Testis (tissue), 3 donors: ENCODE measurements around the gene SNTB2. TPM values are rescaled to one million over a fixed set of nuclear protein-coding genes. Genes with fewer than 3 reads are reported as not detected.

ENCODE experiments used
- DNase-seq: peaks from one replicate; pipeline ENCODE4 v3.0.0-alpha.2; 2019
- H3K27ac ChIP-seq, 2 donors: fragments of 200-600 bp; sonication (generic); one replicate each; pipeline ENCODE4 v1.5.1; 2019
- H3K27me3 ChIP-seq: fragments of 200-600 bp; sonication (generic); one replicate; pipeline ENCODE4 v1.5.1; 2019
- H3K36me3 ChIP-seq: fragments of 200-600 bp; sonication (generic); one replicate; pipeline ENCODE4 v1.5.1; 2017; ENCODE audit warnings: low read depth; ENCODE audit errors: missing control alignments
- H3K4me1 ChIP-seq: fragments of 200-600 bp; sonication (generic); one replicate; pipeline ENCODE4 v1.5.1; 2019
- H3K4me3 ChIP-seq, 2 donors: fragments of 200-600 bp; sonication (generic); one replicate each; pipeline ENCODE4 v1.5.1; 2017 to 2019
- H3K9me3 ChIP-seq: fragments of 200-600 bp; sonication (generic); one replicate; pipeline ENCODE4 v1.5.1; 2017
- POLR2A ChIP-seq: fragments of 450-650 bp; IDR thresholded peaks from one replicate; pipeline ENCODE4 v1.6.1; 2017; ENCODE audit warnings: antibody characterized with exemption, mild to moderate bottlenecking, moderate library complexity
- WGBS, 2 donors: methylation state at CpG; one replicate each; pipeline ENCODE4 v1.1.5; 2018; 5-methylcytosine and 5-hydroxymethylcytosine counted together
- intact Hi-C: fragments of 100-400 bp; cut with DNase I; formaldehyde crosslinking; loops from one replicate; pipeline ENCODE4 v1.15.1; 2023; ENCODE audit warnings: low total_unique reads
- polyA plus RNA-seq: library from polyadenylated mRNA; stranded (reverse); fragments of 350-450 nt; fragmentation: Illumina TruSeq; extraction: RNeasy Lipid Tissue Mini Kit (QIAGEN cat#74804); gene quantifications from one replicate; pipeline ENCODE4 v1.2.3, GENCODE V29; 2014; ENCODE audit warnings: low read depth, low replicate concordance; ENCODE audit not compliant: insufficient read depth
- total RNA-seq, 2 donors: library from RNA; depleted of rRNA; stranded (reverse); fragments of >200 nt; gene quantifications; one replicate each; pipeline ENCODE4 v1.2.3, GENCODE V29; 2016
- TF ChIP-seq, protein P1 (sequence below), 3 experiments: fragments of 450-650 bp in 2 of 3; fragments of 200-600 bp in 1 of 3; sonication (generic) in 1 of 3; IDR thresholded peaks; one replicate each; pipeline ENCODE4 v1.5.1; 2016 to 2019; ENCODE audit warnings: antibody characterized with exemption in 3 of 3, mild to moderate bottlenecking in 2 of 3, moderate library complexity in 1 of 3

The SNTB2 gene
- total and polyA plus RNA-seq, 3 donors from 2014 or later = 29.2 to 39.3 (median 35.1) TPM

GRCh38 chr16:69219279-69219678 is 32.3 kb downstream of the SNTB2 start:
- intact Hi-C loops = no loop called here
- Histone ChIP-seq H3K9me3 (no peaks in the 10 kb centered on the region), H3K4me1 (peaks cover 4% of the 10 kb centered on the region), H3K36me3 (no peaks in the 10 kb centered on the region), H3K4me3 (no peak overlapping the region), H3K27ac (no peak overlapping the region), H3K27me3 (no peaks in the 10 kb centered on the region)
- TF ChIP-seq, protein P1, sequence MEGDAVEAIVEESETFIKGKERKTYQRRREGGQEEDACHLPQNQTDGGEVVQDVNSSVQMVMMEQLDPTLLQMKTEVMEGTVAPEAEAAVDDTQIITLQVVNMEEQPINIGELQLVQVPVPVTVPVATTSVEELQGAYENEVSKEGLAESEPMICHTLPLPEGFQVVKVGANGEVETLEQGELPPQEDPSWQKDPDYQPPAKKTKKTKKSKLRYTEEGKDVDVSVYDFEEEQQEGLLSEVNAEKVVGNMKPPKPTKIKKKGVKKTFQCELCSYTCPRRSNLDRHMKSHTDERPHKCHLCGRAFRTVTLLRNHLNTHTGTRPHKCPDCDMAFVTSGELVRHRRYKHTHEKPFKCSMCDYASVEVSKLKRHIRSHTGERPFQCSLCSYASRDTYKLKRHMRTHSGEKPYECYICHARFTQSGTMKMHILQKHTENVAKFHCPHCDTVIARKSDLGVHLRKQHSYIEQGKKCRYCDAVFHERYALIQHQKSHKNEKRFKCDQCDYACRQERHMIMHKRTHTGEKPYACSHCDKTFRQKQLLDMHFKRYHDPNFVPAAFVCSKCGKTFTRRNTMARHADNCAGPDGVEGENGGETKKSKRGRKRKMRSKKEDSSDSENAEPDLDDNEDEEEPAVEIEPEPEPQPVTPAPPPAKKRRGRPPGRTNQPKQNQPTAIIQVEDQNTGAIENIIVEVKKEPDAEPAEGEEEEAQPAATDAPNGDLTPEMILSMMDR (IDR thresholded peaks at IDR 0.05) = no peak
- no peak for TF ChIP-seq POLR2A
- WGBS, 2 donors = 79 to 93% methylated on average over 1 of the region's 1 CpG
- DNase-seq = no peak

DNA sequence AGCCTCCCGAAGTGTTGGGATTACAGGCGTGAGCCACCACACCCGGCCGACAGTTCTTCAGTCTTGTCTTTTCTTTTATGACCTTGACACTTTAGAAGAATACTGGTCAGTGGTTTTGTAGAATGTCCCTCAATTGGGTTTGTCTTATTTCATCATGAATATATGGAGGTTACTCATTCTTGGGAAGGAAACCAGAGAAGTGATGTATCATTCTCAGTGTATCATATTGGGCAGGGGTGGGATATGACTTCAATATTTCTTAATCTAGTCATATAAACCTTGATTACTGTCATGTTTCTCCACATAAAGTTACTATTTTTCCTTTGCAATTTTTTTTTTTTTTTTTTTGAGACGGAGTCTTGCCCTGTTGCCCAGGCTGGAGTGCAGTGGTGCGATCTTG is 36.9 kb downstream of the SNTB2 start:
- no peak for DNase-seq

DNA sequence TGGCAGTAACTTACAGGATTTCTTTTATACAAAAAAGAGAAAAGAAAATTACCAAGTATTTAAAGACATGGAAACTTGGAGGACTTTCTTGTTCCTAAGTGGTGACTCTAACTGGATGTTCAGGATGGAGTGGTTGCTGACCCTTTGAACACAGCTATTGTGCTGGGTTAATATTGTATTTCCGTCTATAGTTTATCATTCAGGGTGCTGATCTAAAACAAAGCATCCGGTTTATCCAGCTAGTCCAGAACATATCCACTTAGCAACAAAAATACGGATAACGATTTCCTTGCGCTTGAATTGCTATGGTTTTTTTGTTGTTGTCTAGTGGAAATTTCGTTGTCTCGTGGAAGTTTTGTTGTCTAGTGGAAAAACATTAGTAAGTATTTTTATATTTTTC is 38.2 kb downstream of the SNTB2 start:
- no peaks in the 10 kb centered on the region for H3K36me3 ChIP-seq

More for the DNA sequence above, 36.9 kb downstream of the SNTB2 start:
- Histone ChIP-seq H3K27ac (no peak overlapping the region), H3K4me1 (no peaks in the 10 kb centered on the region), H3K4me3 (no peak overlapping the region), H3K36me3 (no peaks in the 10 kb centered on the region), H3K9me3 (no peaks in the 10 kb centered on the region), H3K27me3 (no peaks in the 10 kb centered on the region)
- intact Hi-C loops = no loop called here
- 95 to 98% methylated on average over 6 of the region's 6 CpGs for WGBS, 2 donors
- no peak for TF ChIP-seq POLR2A
- TF ChIP-seq, protein P1 (IDR thresholded peaks at IDR 0.05) = no peak

GRCh38 chr16:69233124-69233523 is 46.2 kb downstream of the SNTB2 start:
- DNase-seq = no peak
- H3K36me3 ChIP-seq = no peaks in the 10 kb centered on the region
- no peaks in the 10 kb centered on the region for H3K27me3 ChIP-seq
- H3K27ac ChIP-seq = no peak overlapping the region
- no peak overlapping the region for H3K4me3 ChIP-seq
- TF ChIP-seq, protein P1 (IDR thresholded peaks at IDR 0.05) = no peak
- TF ChIP-seq POLR2A = no peak
- H3K4me1 ChIP-seq = peaks cover 51% of the 10 kb centered on the region
- intact Hi-C loops = no loop called here
- H3K9me3 ChIP-seq = no peaks in the 10 kb centered on the region

More for the DNA sequence above, 38.2 kb downstream of the SNTB2 start:
- intact Hi-C loops = no loop called here
- no peak for TF ChIP-seq POLR2A
- TF ChIP-seq, protein P1 (IDR thresholded peaks at IDR 0.05) = no peak
- H3K27me3 ChIP-seq = no peaks in the 10 kb centered on the region
- H3K4me3 ChIP-seq = no peak overlapping the region
- 60 to 67% methylated on average over 7 of the region's 7 CpGs for WGBS, 2 donors
- no peaks in the 10 kb centered on the region for H3K9me3 ChIP-seq
- peak overlapping the region in 1 of 2 donors; percentile 68 for H3K27ac ChIP-seq
- no peak for DNase-seq
- H3K4me1 ChIP-seq = no peaks in the 10 kb centered on the region

GRCh38 chr16:69234460-69234859 is 47.5 kb downstream of the SNTB2 start:
- H3K4me1 ChIP-seq = peaks cover 61% of the 10 kb centered on the region
- no peaks in the 10 kb centered on the region for H3K9me3 ChIP-seq
- no peaks in the 10 kb centered on the region for H3K27me3 ChIP-seq
- no peaks in the 10 kb centered on the region for H3K36me3 ChIP-seq
- 50 to 63% methylated on average over 3 of the region's 3 CpGs for WGBS, 2 donors
- peak overlapping the region in 1 of 2 donors; percentile 50 for H3K27ac ChIP-seq
- H3K4me3 ChIP-seq = no peak overlapping the region
- intact Hi-C loops = no loop called here
- no peak for TF ChIP-seq POLR2A
- TF ChIP-seq, protein P1 (IDR thresholded peaks at IDR 0.05) = no peak
- no peak for DNase-seq
